H4 (cell line): ENCODE data around the gene P3H2. TPM values are rescaled to one million over a fixed set of nuclear protein-coding genes. Genes with fewer than 3 reads are reported as not detected.

Experiments
- total RNA-seq: library from RNA; depleted of rRNA; stranded (reverse); fragments of >200 nt; shearing (Covaris generic); gene quantifications from 2 replicates; pipeline ENCODE4 v1.2.3, GENCODE V29; 2014; rRNA removed

Gene P3H2
- total RNA-seq, 1 experiment from 2014 or later = 22.7 TPM

Other genes with a start within 250 kb of the P3H2 start
- gene CLDN1, start 201.5 kb upstream of the P3H2 start, total RNA-seq = 0.12 and 0.14 TPM in 2 replicates